Measurements from ENCODE around the gene GPAT3. TPM values are rescaled to one million over a fixed set of nuclear protein-coding genes. Genes with fewer than 3 reads are reported as not detected.

GPAT3 gene
- total and polyA plus RNA-seq, 2 of the 8 experiments (the other 6 are each of a cell fraction or from before 2014, with no cell fraction given) = 0.23 to 2.0 TPM

GRCh38 chr4:83552924-83553323 is 17.0 kb downstream of the GPAT3 start:
- Histone ChIP-seq H2BK20ac (ENCODE audit: low read length) (no peak overlapping the region), H4K8ac (ENCODE audit: extremely low read depth, insufficient read depth, low read length) (no peak overlapping the region), H3K14ac (ENCODE audit: insufficient read length) (no peak overlapping the region), H3K23ac (ENCODE audit: insufficient read length) (no peak overlapping the region), H2AK5ac (ENCODE audit: low read depth, low read length) (no peak overlapping the region), H3K79me1 (ENCODE audit: low read depth, low read length) (no peaks in the 10 kb centered on the region), H3K36me3 (ENCODE audit: control insufficient read depth in 2 of 4, insufficient read depth in 4 of 4, low read length in 3 of 4) (no peaks in the 10 kb centered on the region), H3K4me1 (replicated peaks in 1 of 4; ENCODE audit: control insufficient read depth in 3 of 4, insufficient read depth in 4 of 4, low read length in 3 of 4) (peaks cover 0 to 2% (median 0%) of the 10 kb centered on the region in 4 experiments; a peak in 1 of 7 replicates), H3K4me3 (ENCODE audit: extremely low read depth in 1 of 4, insufficient read depth in 2 of 4, low read depth in 3 of 4, low read length in 4 of 4) (no peak overlapping the region), H3K27me3 (replicated peaks in 1 of 4; ENCODE audit: control insufficient read depth in 3 of 4, extremely low read depth in 1 of 4, insufficient read depth in 3 of 4, low read length in 3 of 4) (no peaks in the 10 kb centered on the region), H3K9ac (replicated peaks in 1 of 4; ENCODE audit: extremely low read depth in 1 of 4, low read depth in 3 of 4, low read length in 3 of 4) (no peak overlapping the region), H2BK15ac (ENCODE audit: low read length) (no peak overlapping the region), H2BK120ac (replicated peaks; ENCODE audit: low read depth, low read length) (no peak overlapping the region), H2BK12ac (ENCODE audit: low read depth, low read length) (no peak overlapping the region), H3K4ac (replicated peaks; ENCODE audit: insufficient read length, low read depth, low read length) (no peak overlapping the region), H3K23me2 (ENCODE audit: low read depth, low read length) (no peaks in the 10 kb centered on the region; the same call in 1 of the 2 replicates), H3K9me3 (ENCODE audit: insufficient read depth in 2 of 2, low read depth in 1 of 2, low read length in 1 of 2) (no peaks in the 10 kb centered on the region), H2AFZ (ENCODE audit: low read length) (no peak overlapping the region), H3K18ac (ENCODE audit: extremely low read depth, low read length) (no peak overlapping the region), H2BK5ac (ENCODE audit: low read depth, low read length) (no peak overlapping the region), H4K91ac (replicated peaks; ENCODE audit: insufficient read length, low read length) (no peak overlapping the region), H3K79me2 (ENCODE audit: control insufficient read depth in 1 of 2, insufficient read depth in 2 of 2, low read length in 2 of 2) (no peaks in the 10 kb centered on the region), H3K4me2 (ENCODE audit: insufficient read depth in 1 of 2, low read depth in 2 of 2, low read length in 2 of 2) (no peak overlapping the region), H3K56ac (replicated peaks; ENCODE audit: insufficient read length, low read depth, low read length) (no peak overlapping the region), H3K27ac (ENCODE audit: low read depth, low read length) (no peak overlapping the region), H4K20me1 (replicated peaks in 1 of 2; ENCODE audit: control insufficient read depth in 1 of 2, insufficient read depth in 2 of 2, low read length in 2 of 2) (no peaks in the 10 kb centered on the region), H4K5ac (ENCODE audit: insufficient read length, low read depth, low read length) (no peak overlapping the region)
- no peak for FAIRE-seq
- CTCF ChIA-PET (ENCODE audit: partially characterized antibody) = interaction anchor here (1.4 kb wide), 1 partner anchor 61 kb away, joined by 5 read pairs; no protein-coding TSS in a partner anchor
- TF ChIP-seq ASH2L (IDR thresholded peaks at IDR 0.05; ENCODE audit: low read length) (no peak), SP2 (IDR thresholded peaks at IDR 0.05; ENCODE audit: low read length) (no peak), KDM4A (IDR thresholded peaks at IDR 0.05; ENCODE audit: low read depth, low read length, severe bottlenecking) (no peak), BCL11A (IDR thresholded peaks at IDR 0.05; ENCODE audit: low read depth in 2 of 2, low read length in 2 of 2) (no peak), EGR1 (IDR thresholded peaks at IDR 0.05; ENCODE audit: borderline replicate concordance, low read depth, low read length) (no peak), ZNF274 (IDR thresholded peaks at IDR 0.05; ENCODE audit: borderline replicate concordance, extremely low read depth, low read length) (no peak), TAF7 (optimal IDR thresholded peaks at IDR 0.05; ENCODE audit: borderline replicate concordance, low read depth, low read length) (no peak), FOSL1 (IDR thresholded peaks at IDR 0.05; ENCODE audit: insufficient read depth, low read depth, low read length) (no peak), GTF2F1 (IDR thresholded peaks at IDR 0.05; ENCODE audit: borderline replicate concordance, low read depth, low read length) (no peak), YY1 (IDR thresholded peaks at IDR 0.05; ENCODE audit: low read depth, low read length) (no peak), KDM1A (IDR thresholded peaks at IDR 0.05; ENCODE audit: borderline replicate concordance, low read length) (no peak), ATF2 (IDR thresholded peaks at IDR 0.05; ENCODE audit: low read length) (no peak)
- POLR2A ChIA-PET (ENCODE audit: partially characterized antibody) = interaction anchor here (0.8 kb wide), 1 partner anchor 17 kb away, joined by 4 read pairs; the partner anchor contains the start of gene GPAT3
- DNase-seq (ENCODE audit: low read depth in 1 of 2, low spot score in 2 of 2) = no peak
- WGBS, 2 experiments (ENCODE audit: extremely low coverage in 1 of 2, insufficient coverage in 1 of 2, insufficient read length in 1 of 2, insufficient replicate concordance in 2 of 2, low coverage in 1 of 2, low lambda C conversion rate in 2 of 2, missing lambda C conversion rate in 1 of 2) = 90% methylated on average over 2 of the region's 2 CpGs; no CpG with 5 or more reads in 1 of the 2 experiments

All from H1 (cell line).